D721Med (cell line): ENCODE measurements around the gene TMEM100.

Experiments used
- DNase-seq: peaks from one replicate; pipeline ENCODE4 v3.0.0; 2011; ENCODE audit warnings: low spot score; ENCODE audit not compliant: insufficient read length
- FAIRE-seq: peaks from 2 replicates; lab custom pipeline; 2011; peaks lifted over from hg19 to GRCh38; lab: Jason Lieb, UNC
- CTCF ChIP-seq: IDR thresholded peaks from 2 replicates; pipeline ENCODE4 v1.5.1; 2012; ENCODE audit warnings: mild to moderate bottlenecking, control low read depth; ENCODE audit not compliant: insufficient read depth; ENCODE audit errors: missing control alignments

Gene TMEM100

DNA sequence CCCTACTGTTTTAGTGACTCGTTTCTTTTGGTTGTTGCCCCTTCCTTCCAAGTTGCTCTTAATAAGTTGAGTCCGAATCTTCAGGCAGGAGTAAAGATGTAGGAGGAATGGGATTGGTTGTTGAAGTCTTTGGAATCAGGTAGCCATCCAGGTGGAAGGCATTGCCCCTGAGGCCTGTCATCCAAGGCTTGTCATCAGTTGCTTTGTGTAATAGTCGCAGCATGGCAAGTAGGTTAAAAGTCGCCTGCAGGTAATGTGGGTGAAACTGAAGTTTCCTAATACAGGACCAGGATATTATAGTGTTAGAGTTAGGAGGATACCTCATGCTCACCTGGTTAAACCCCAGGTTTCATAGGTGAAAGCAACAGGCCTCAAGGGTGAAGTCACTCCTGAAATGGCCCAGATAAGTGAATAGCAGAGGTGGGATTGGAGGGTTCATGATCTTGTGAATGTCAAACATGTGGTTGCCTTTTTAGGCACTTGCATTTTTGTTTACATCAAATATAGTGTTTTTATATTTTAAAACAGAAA, 29.1 kb upstream of the TMEM100 start:
- no peak for TF ChIP-seq CTCF
- FAIRE-seq (no peak), DNase-seq (no peak)

- no peak for DNase-seq
- no peak for FAIRE-seq
- TF ChIP-seq CTCF, result no peak
These were observed 28.3 kb upstream of the TMEM100 start, which contains the start of gene PCTP for GRCh38 chr17:55750750-55751657. PCTP (plus strand) TSS chr17:55751051; CDS start chr17:55751104, 53 bp downstream.

DNA sequence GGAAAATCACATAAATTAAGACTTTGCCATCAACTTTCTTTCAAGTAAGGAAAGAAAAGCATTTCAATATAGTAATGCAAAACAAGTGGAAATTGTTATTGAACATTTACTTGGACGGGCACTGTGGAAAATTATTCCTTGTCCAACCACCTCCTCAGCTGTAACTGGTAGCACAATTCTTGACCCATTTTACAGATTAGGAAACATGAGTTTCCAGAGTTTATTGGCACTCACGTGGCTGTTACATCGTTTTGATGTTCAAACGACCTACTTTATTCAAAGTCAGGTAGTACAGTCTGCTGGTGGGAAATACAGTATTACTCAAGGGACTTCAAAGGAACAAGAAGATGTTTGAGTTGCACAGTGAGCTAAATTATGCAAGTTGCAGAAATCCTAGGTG, 27.3 kb upstream of the TMEM100 start:
- no peak for DNase-seq
- no peak for FAIRE-seq
- TF ChIP-seq CTCF, result no peak

DNA sequence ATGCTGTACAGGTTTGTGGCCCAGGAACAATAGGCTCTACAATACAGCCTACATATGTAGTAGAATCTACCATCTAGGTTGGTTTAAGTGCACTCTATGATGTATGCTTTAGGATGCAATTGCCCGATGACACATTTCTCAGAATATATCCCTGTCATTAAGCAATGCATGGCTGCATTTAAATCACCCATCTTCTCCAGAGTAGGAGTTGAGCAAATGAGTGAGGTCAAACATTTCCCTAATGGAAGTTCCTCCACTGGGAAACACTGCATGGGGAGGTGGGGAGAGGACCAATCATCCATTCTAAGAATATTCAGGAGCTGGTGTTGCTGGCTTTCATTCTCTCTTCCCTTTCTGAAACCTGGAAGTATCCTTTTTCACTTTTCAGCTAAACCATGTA, 26.2 kb upstream of the TMEM100 start:
- no peak for DNase-seq
- TF ChIP-seq CTCF, result no peak
- no peak for FAIRE-seq

- DNase-seq, result no peak
- no peak for FAIRE-seq
- TF ChIP-seq CTCF, result no peak
These were observed 24.5 kb upstream of the TMEM100 start for GRCh38 chr17:55747209-55747608.

DNA sequence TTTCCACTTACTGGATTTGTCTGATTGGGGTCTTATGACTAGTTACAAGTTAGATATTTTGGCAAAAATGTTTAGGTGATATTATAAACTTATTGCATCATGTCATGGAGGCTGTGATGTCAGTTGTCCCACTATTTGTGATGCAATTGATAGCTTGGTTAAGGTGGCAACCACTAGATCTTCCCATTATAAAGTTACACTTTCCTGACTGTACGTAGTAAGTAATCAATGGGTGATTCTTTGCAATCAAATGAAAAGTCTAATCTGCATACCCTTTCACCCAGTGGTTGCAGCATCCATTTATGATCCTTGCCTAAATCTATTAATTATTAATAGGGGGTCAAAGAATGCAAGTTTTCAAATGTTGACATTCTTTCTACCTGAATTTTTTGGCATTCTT, 23.8 kb upstream of the TMEM100 start:
- DNase-seq (no peak), FAIRE-seq (no peak)
- TF ChIP-seq CTCF, result no peak

DNA sequence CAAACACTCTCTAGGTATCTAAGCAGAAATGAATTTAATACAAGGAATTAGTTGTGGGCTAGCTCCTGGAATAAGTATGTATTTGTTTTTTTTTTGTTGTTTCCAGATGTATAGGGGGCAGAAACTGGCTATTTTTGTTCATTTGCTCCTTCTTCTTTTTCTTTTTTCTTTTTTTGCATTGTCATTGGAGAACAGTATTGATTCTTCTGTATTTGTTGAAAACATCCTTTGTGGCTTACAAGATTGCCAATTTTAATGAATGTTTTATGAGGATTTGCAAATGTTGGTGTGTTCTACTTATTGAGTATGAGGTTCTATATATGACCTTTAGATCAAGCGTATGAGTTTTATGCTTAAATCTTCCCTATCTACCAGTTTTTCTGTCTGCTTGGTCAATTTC, 22.6 kb upstream of the TMEM100 start:
- no peak for FAIRE-seq
- TF ChIP-seq CTCF, result no peak
- no peak for DNase-seq
